H1 (cell line): ENCODE data around the gene KRTAP10-8.

Experiments
- BCL11A ChIP-seq, 2 experiments: IDR thresholded peaks; one replicate each; pipeline ENCODE4 v1.6.1; 2011; ENCODE audit warnings: low read depth in 2 of 2, low read length in 2 of 2, mild to moderate bottlenecking in 2 of 2
- CHD2 ChIP-seq: IDR thresholded peaks from 2 replicates; pipeline ENCODE4 v1.6.1; 2012; ENCODE audit warnings: low read length, improper control_type of control experiment
- CTCF ChIP-seq, 3 experiments: IDR thresholded peaks; 1 replicate in 2 of 3; 2 replicates in 1 of 3; pipeline versions ENCODE4 v1.5.1 to v1.6.1; 2011; ENCODE audit warnings: low read length in 3 of 3, mild to moderate bottlenecking in 3 of 3, inconsistent platforms in 2 of 3, low read depth in 1 of 3, moderate library complexity in 1 of 3; ENCODE audit not compliant: insufficient read depth in 1 of 3; ENCODE audit errors: control extremely low read depth in 1 of 3
- JUN ChIP-seq: IDR thresholded peaks from 2 replicates; pipeline ENCODE4 v1.6.1; 2011; ENCODE audit warnings: low read depth, mild to moderate bottlenecking, improper control_type of control experiment, low read length
- KDM1A ChIP-seq: fragments of 200-600, 300-600 bp; sonication (generic); IDR thresholded peaks from 2 replicates; pipeline ENCODE4 v1.7.1; 2016; ENCODE audit warnings: mild to moderate bottlenecking, low read length, borderline replicate concordance
- MAX ChIP-seq: IDR thresholded peaks from 2 replicates; pipeline ENCODE4 v1.6.1; 2012; ENCODE audit warnings: inconsistent platforms
- POLR2A ChIP-seq, 2 experiments: IDR thresholded peaks; 1 replicate in 1 of 2; 2 replicates in 1 of 2; pipeline ENCODE4 v1.6.1; 2011; ENCODE audit warnings: low read depth in 2 of 2, low read length in 2 of 2, mild to moderate bottlenecking in 2 of 2; ENCODE audit errors: control extremely low read depth in 1 of 2
- POLR2AphosphoS5 ChIP-seq: IDR thresholded peaks from 2 replicates; pipeline ENCODE4 v1.6.1; 2011; ENCODE audit warnings: low read depth, low read length
- SIRT6 ChIP-seq: IDR thresholded peaks from one replicate; pipeline ENCODE4 v1.7.1; 2012; ENCODE audit warnings: low read length, inconsistent platforms
- SP4 ChIP-seq: IDR thresholded peaks from 2 replicates; pipeline ENCODE4 v1.6.1; 2012; ENCODE audit warnings: low read length, inconsistent platforms
- ZNF274 ChIP-seq: IDR thresholded peaks from 2 replicates; pipeline ENCODE4 v1.7.0; 2012; ENCODE audit warnings: low read length, borderline replicate concordance; ENCODE audit errors: extremely low read depth

GRCh38 chr21:44589586-44590305, 22.1 kb upstream of the KRTAP10-8 start:
- TF ChIP-seq CTCF (IDR thresholded peaks at IDR 0.05; ENCODE audit: control extremely low read depth in 1 of 3, insufficient read depth in 1 of 3, low read depth in 1 of 3, low read length in 3 of 3), result no peak
- no peak for TF ChIP-seq POLR2A (IDR thresholded peaks at IDR 0.05; ENCODE audit: control extremely low read depth in 1 of 2, low read depth in 2 of 2, low read length in 2 of 2)
- TF ChIP-seq MAX, result no peak
- no peak for TF ChIP-seq JUN
- no peak for TF ChIP-seq CHD2
- no peak for TF ChIP-seq SP4
- no peak for TF ChIP-seq POLR2AphosphoS5
- TF ChIP-seq BCL11A (IDR thresholded peaks at IDR 0.05; ENCODE audit: low read depth in 2 of 2, low read length in 2 of 2), result no peak
- TF ChIP-seq KDM1A, result no peak
- TF ChIP-seq SIRT6, result no peak
- TF ChIP-seq ZNF274, result no peak
